Effector memory CD8-positive, alpha-beta T cell (primary cell): ENCODE data around the gene TBC1D14.
"Not testable (repeated sequence)": the region's sequence is repeated elsewhere in the genome, so short reads cannot be mapped to it uniquely, and the experiment has no call there.

Source experiments
- ATAC-seq: fragments of 150-1000 bp; cut with Tn5 transposase; replicated peaks from 2 replicates; pipeline ENCODE4 v1.10.0; 2021; ENCODE audit warnings: mild to moderate bottlenecking, moderate library complexity
- DNase-seq, 3 experiments: peaks; one replicate each; pipeline ENCODE4 v3.0.0; 2021
- H3K27ac Mint-ChIP-seq, 2 donors: one replicate each; pipeline ENCODE4 v1.8.0; 2022; ENCODE audit warnings: mild to moderate bottlenecking in 2 of 2, mixed read lengths in 2 of 2, moderate library complexity in 2 of 2
- H3K27me3 Mint-ChIP-seq, 2 donors: one replicate each; pipeline ENCODE4 v1.8.0; 2022; ENCODE audit warnings: mixed read lengths in 2 of 2
- H3K36me3 Mint-ChIP-seq: one replicate; pipeline ENCODE4 v1.8.0; 2022; ENCODE audit warnings: mild to moderate bottlenecking, moderate library complexity, mixed read lengths; ENCODE audit not compliant: insufficient read depth
- H3K4me1 Mint-ChIP-seq, 2 donors: one replicate each; pipeline ENCODE4 v1.8.0; 2022; ENCODE audit warnings: low read depth in 2 of 2, mixed read lengths in 2 of 2
- H3K4me3 Mint-ChIP-seq, 2 donors: one replicate each; pipeline ENCODE4 v1.8.0; 2022; ENCODE audit warnings: mild to moderate bottlenecking in 2 of 2, mixed read lengths in 2 of 2, moderate library complexity in 2 of 2
- H3K9me3 Mint-ChIP-seq, 2 donors: one replicate each; pipeline ENCODE4 v1.8.0; 2022; ENCODE audit warnings: mixed read lengths in 2 of 2

The TBC1D14 gene

DNA sequence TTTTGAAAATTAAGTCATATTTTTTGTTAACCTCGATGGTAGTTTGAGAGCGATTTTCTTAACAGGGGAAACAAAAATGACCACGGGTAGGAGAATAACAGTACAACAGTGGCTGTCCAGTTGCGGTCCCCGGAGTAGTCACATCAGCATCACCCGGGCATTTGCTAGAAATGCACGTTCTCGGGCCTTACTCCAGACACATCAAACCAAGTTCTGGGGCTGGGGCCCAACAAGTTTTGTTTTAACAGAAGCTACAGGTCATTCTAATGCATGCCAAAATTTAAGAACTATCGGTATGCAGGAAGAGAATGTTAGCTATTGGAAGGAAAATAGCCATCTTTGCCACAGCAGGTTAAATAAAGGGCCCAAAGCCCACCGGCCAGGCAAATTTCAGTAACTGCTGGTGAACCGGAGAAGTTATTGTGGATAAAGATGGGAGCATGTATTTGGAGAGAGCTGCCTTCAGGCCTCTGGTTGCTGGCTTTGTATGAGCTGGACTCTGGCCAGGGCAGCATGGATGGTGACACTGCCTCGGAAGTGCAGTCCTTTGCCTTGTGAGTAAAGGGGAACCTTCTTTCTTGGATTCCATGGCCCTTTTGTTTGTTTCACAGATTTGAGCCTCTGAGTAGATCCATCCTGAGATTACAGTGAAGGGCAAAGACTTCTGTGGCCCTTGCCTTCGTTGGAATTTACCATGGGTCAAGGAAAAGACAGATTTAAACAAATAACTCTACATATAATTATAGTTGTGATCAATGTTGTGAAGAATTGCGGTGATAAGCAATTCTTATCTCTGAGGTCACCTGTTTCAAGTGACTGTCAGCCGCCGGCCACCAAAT lies 62.1 kb downstream of the TBC1D14 start:
- Mint-ChIP-seq H3K9me3 (no peaks in the 10 kb centered on the region), H3K4me3 (no peak overlapping the region), H3K4me1 (peaks cover 8 to 13% of the 10 kb centered on the region in 2 donors), H3K36me3 (peaks cover 23% of the 10 kb centered on the region), H3K27me3 (no peaks in the 10 kb centered on the region), H3K27ac (peak overlapping the region; percentile 53 to 61)
- DNase-seq (no peak), ATAC-seq (no peak)

DNA sequence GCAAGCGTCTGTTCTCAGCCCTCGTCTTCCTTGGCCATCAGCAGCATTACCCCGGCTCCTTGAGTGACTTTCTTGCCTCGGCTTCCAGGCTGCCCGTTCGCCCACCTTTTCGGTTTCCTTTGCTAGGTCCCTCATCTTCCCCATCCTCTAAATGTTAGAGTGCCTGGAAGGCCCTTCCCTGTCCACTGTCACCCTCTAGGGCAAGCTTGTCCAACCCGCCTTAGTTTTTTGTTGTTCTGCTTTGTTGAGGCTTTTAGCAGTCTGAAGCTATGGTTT lies 62.7 kb downstream of the TBC1D14 start:
- DNase-seq (no peak), ATAC-seq (no peak)
- no peaks in the 10 kb centered on the region for H3K27me3 Mint-ChIP-seq
- H3K4me3 Mint-ChIP-seq, result no peak overlapping the region
- peaks cover 23% of the 10 kb centered on the region for H3K36me3 Mint-ChIP-seq
- H3K27ac Mint-ChIP-seq, result peak overlapping the region; percentile 53 to 61
- peaks cover 8 to 13% of the 10 kb centered on the region in 2 donors for H3K4me1 Mint-ChIP-seq
- H3K9me3 Mint-ChIP-seq, result no peaks in the 10 kb centered on the region

DNA sequence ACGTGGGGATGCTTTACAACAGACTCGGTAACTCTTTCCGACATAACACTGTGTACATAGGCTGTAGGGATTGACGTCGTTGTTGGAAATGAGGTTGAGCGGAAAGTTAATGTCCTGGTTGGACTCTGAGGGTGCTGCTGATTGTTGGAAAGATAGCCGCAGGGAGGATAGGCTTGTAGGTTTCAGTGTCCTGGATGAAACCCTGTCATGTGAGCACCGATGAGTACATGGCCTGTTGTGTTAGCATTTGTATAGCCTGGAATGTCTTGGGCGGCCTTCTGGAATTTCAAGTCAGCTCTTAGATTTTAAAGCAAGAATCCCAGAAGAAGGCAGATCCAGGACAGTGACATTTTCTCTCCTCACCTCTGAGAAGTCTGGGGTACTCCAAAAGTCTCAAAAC lies 63.3 kb downstream of the TBC1D14 start:
- H3K27ac Mint-ChIP-seq, result peak overlapping the region; percentile 61 to 67

DNA sequence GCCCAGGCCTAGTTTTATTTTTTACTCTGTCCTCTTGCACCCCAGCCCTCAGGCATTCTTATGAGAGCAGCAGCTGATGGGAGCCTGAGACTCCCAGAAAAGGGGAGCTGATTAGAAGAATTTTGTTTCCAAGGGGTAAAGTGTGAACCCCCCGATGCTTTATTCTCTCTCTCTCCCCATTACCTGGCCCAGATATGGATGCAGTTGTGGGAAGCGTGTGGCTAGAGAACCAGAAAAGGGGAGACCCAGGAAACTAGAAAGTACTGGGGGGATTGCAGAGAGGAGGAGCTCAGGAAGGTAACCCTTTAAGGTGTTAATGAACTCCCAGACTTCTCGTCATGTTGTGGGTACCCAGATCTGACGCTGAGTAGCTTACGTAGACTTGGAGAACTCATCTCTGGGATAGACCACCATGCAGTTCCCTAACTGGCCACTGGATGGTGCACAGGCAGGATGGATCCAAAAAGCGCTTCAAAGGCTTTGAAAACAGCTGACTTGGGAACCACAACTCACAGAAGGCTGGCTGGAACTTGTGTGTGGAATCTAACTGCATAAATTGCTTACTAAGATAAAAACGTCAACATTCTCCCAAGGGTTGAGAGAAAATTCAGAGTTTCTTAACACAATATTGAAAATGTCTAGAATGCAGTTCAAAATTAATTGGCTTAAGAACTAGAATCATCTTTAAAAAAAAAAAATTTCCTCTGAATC lies 64.7 kb downstream of the TBC1D14 start:
- Mint-ChIP-seq H3K9me3 (no peaks in the 10 kb centered on the region), H3K4me3 (no peak overlapping the region), H3K27me3 (no peaks in the 10 kb centered on the region), H3K4me1 (peaks cover 8 to 10% of the 10 kb centered on the region in 2 donors), H3K27ac (peak overlapping the region in 1 of 2 donors; percentile 41), H3K36me3 (peaks cover 15% of the 10 kb centered on the region)
- DNase-seq (peak; percentile 75 to 80 (median 76)), ATAC-seq (peak; percentile 98)

More for the DNA sequence above, 63.3 kb downstream of the TBC1D14 start:
- peaks cover 19% of the 10 kb centered on the region for H3K36me3 Mint-ChIP-seq
- peaks cover 8 to 13% of the 10 kb centered on the region in 2 donors for H3K4me1 Mint-ChIP-seq
- H3K9me3 Mint-ChIP-seq, result no peaks in the 10 kb centered on the region
- ATAC-seq (no peak), DNase-seq (no peak)
- no peak overlapping the region for H3K4me3 Mint-ChIP-seq
- no peaks in the 10 kb centered on the region for H3K27me3 Mint-ChIP-seq

DNA sequence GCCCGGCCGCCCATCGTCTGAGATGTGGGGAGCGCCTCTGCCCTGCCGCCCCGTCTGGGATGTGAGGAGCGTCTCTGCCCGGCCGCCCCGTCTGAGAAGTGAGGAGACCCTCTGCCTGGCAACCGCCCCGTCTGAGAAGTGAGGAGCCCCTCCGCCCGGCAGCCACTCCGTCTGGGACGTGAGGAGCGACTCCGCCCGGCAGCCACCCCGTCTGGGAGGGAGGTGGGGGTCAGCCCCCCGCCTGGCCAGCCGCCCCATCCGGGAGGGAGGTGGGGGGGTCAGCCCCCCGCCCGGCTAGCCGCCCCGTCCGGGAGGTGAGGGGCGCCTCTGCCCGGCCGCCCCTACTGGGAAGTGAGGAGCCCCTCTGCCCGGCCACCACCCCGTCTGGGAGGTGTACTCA lies 68.2 kb downstream of the TBC1D14 start:
- not testable (repeated sequence) for H3K9me3 Mint-ChIP-seq, H3K27me3 Mint-ChIP-seq, ATAC-seq, H3K27ac Mint-ChIP-seq, H3K4me3 Mint-ChIP-seq, DNase-seq, H3K36me3 Mint-ChIP-seq
- H3K4me1 Mint-ChIP-seq, result peaks cover 6 to 18% of the 10 kb centered on the region in 2 donors

DNA sequence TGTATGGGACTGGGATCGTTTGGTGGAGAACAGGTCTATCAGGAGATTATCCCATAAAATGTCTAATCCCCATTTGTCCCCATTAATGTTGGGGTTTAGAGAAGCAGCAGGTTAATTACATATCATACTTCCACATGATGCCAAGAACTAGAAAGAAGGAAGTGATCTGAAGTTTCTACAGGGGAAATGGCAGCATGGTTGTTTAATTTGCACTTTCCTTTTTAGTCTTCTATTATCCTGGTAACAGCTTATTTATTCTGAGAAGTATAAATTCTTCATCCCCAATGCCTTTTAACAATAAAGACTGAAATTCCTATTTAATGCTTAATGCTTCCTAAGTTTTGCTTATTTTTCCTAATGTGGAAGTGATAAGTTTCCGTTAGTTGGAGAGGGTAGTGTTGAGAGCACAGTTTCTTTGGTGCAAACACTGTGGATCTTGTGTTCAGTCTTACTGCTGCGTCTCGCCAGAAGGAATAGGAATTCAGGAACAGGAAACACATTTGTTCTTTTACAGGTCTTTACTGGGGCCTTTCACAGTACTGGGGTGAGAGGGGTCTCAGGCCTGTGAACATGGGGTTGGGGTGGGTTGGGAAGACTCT lies 74.0 kb downstream of the TBC1D14 start:
- DNase-seq, result no peak
- H3K4me1 Mint-ChIP-seq, result peaks cover 31 to 38% of the 10 kb centered on the region in 2 donors
- ATAC-seq, result no peak
- no peak overlapping the region for H3K27ac Mint-ChIP-seq
- no peaks in the 10 kb centered on the region for H3K27me3 Mint-ChIP-seq
- no peaks in the 10 kb centered on the region for H3K9me3 Mint-ChIP-seq
- no peak overlapping the region for H3K4me3 Mint-ChIP-seq
- H3K36me3 Mint-ChIP-seq, result peaks cover 3% of the 10 kb centered on the region

DNA sequence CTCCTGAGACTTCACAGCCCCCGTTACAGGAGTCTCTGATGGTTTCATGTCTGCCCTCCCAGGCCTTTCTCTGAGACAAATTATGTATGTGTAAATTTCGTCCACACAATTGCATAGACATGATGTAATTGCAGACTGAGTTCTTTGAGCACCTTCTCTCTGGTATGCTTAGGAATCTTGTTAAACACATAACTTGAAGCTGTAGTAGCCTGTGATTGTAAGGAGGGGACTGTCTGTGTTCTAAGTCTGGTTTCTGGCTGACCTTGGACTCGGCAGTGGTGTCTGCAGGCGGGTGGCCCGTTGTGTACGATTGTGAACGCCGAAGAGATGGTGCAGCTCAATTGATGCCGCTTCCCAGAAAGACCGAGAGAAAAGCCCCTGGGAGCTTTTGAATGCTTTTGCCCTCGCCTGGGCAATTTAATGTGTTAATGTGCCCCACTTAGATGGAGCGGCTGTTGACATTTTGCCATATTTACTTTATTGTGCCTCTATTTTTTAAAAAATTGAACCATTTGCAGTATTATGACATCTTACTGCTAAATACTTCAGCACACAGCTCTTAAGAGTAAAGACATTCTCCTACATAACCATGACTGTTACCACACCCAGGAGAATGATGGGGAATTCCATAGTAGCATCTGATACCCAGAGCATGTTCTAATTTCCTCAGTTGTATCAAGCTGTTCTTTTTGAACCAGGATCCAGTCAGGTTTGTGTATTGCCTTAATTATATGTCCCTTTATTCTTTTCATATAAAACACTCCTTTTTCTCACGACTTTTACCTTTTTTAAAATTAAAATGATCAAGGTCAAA lies 75.2 kb downstream of the TBC1D14 start:
- H3K4me1 Mint-ChIP-seq, result peaks cover 42 to 49% of the 10 kb centered on the region in 2 donors
- DNase-seq, result no peak
- no peaks in the 10 kb centered on the region for H3K9me3 Mint-ChIP-seq
- H3K4me3 Mint-ChIP-seq, result peak overlapping the region; percentile 97 to 100
- no peak for ATAC-seq
- H3K27me3 Mint-ChIP-seq, result no peaks in the 10 kb centered on the region
- peak overlapping the region; percentile 29 to 94 for H3K27ac Mint-ChIP-seq
- peaks cover 3% of the 10 kb centered on the region for H3K36me3 Mint-ChIP-seq

DNA sequence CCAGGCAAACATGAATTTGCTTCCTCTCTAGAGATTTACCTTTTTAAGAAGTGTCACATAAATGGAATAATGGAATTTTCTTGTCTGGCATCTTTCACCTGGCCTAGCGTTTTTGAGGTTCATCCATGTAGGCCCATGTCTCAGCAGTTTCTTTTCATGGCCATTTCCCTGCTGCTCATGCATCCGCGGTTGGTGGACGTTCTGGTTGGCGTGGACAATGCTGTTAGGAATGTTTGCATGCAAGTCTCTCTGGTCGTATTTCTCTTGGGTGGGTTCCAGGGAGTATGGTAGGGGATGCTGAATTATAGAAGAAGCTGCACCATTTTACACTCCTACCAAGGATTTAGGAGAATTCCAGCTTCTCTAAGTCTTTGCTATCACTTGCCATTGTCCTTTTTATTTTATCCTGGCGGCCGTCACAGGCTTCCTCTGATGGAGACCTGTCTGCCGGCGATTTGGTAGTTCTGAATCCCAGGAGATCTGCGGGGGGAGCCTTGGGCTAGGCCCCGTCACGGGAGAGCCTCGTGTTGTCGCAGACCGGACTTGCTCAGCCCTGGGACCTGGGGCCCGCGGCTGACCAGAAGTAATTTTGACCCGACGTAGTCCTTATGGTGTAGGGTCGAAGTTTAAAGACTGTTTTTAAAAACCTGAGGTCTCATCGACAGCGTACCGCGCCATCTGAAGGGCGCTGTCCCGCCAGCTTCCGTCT lies 76.6 kb downstream of the TBC1D14 start:
- DNase-seq, result no peak
- no peak for ATAC-seq
- peak overlapping the region; percentile 97 to 100 for H3K4me3 Mint-ChIP-seq

DNA sequence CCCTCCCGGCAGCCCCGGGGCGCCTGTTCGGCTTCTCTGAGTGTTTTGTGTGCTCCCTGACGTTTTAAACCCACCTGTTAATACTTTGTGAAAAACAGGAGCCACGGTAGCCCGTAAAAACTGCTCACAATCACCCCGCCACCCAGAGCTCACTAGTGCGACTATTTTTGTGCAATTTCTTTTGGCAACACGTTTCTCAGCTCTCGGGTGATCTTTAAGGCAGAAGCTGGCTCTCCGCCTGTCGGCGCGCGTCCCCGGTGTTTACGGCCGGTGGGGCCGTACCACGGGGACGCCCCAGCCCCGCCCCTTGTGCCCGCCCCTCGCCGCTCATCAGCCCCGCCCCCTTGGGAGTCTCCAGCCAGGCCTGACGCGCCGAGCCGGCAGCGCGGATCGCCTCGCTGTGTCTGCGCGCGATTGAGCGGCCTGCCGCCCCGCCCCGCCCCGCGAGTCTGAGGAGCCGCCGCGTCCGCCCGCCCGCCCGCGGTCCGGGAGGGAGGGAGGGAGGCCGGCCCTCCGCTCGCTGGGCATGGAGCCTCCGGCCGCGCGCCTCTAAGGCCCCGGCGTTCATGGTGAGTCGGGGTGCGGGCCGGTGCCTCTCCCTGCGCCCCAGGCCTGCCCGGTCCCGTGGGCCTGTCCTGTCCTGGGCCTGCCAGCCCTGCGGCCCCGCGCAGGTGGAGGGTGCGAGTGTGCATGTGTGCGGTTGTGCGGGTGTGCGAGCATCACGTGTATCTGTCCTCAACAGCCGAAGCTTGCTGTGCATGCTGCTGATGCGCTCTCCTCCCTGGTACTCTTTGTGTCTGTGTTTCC lies 77.4 kb downstream of the TBC1D14 start:
- Mint-ChIP-seq H3K4me3 (peak overlapping the region; percentile 97 to 100), H3K4me1 (peaks cover 53 to 59% of the 10 kb centered on the region in 2 donors), H3K36me3 (peaks cover 7% of the 10 kb centered on the region), H3K27ac (peak overlapping the region; percentile 94 to 95), H3K27me3 (no peaks in the 10 kb centered on the region), H3K9me3 (no peaks in the 10 kb centered on the region)
- peak; percentile 88 for ATAC-seq
- DNase-seq, result peak; percentile 89

More for the DNA sequence above, 76.6 kb downstream of the TBC1D14 start:
- Mint-ChIP-seq H3K36me3 (peaks cover 7% of the 10 kb centered on the region), H3K4me1 (peaks cover 48 to 56% of the 10 kb centered on the region in 2 donors), H3K9me3 (no peaks in the 10 kb centered on the region), H3K27me3 (no peaks in the 10 kb centered on the region), H3K27ac (peak overlapping the region; percentile 94 to 95)

DNA sequence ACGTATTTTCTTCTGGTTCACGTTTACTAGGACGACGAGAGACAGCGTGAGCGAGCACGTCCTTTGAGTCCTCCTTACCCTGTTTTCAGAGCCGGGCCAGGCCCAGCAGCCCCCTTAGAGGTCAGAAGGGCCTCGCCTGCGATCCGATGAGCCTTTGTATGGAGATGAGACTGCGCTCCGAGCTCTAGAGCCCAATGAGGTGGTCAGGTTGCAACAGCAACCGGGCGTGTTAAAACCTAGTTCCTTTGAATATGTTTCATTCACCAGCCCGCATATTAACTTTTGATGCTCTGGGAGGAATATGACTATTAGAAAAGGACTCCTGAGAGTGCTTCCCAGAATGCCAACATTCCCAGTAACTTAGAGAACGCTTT lies 77.9 kb downstream of the TBC1D14 start:
- Mint-ChIP-seq H3K27ac (peak overlapping the region; percentile 94 to 95), H3K4me3 (peak overlapping the region; percentile 97 to 100), H3K9me3 (no peaks in the 10 kb centered on the region), H3K27me3 (no peaks in the 10 kb centered on the region), H3K4me1 (peaks cover 53 to 56% of the 10 kb centered on the region in 2 donors), H3K36me3 (peaks cover 5% of the 10 kb centered on the region)
- no peak for ATAC-seq
- no peak for DNase-seq

DNA sequence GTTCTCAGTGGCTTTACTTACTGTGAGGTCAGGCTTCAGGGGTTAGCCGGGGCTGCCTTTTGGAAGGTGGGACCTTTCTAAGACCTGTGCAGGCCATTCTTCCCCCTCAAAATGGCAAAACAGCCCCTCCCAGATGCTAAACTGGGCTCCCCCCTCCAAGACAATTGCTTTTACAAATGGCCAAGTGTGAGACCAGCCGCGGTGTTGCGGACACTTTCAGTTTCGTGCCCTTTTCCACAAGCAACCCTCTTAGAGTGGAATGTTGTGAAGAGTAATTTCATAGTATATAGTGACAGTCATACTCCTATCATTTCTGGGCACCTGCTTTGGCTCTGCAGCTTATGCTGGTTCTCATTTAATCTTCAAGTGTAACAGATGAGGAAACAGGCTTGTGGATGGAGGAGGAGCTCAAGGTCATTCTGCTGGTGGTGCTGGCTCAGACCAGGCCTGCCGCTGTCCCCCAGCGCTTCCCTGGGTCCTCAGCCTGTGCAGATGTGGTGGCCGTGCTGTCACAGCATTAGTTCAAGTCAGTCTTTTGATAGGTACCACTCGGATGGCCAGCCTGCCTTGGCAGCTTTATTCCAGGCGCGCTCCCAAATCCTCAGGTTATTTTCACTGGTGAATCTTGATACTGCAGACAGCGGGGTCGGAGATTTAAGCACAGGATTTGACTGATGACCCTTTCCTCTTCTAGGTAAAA lies 78.5 kb downstream of the TBC1D14 start:
- H3K36me3 Mint-ChIP-seq, result peaks cover 3% of the 10 kb centered on the region
- no peak for ATAC-seq
- no peaks in the 10 kb centered on the region for H3K9me3 Mint-ChIP-seq
- H3K4me3 Mint-ChIP-seq, result peak overlapping the region; percentile 97 to 100
- no peak for DNase-seq
- H3K4me1 Mint-ChIP-seq, result peaks cover 53 to 57% of the 10 kb centered on the region in 2 donors
- no peaks in the 10 kb centered on the region for H3K27me3 Mint-ChIP-seq
- H3K27ac Mint-ChIP-seq, result peak overlapping the region; percentile 94 to 95
